T-helper 1 cell treated with Interleukin-12 subunit alpha and Interleukin-12 subunit beta and Interleukin-4 antibody, amounts not matched to agents 30 μg/mL and 1 μg/mL, for 36 hours (primary cell): ENCODE data around the gene OR51E1.

ENCODE experiments used
- H3K27ac Mint-ChIP-seq: one replicate; pipeline ENCODE4 v1.8.0; 2021; ENCODE audit warnings: mild to moderate bottlenecking, mixed read lengths
- H3K27me3 Mint-ChIP-seq: one replicate; pipeline ENCODE4 v1.8.0; 2021; ENCODE audit warnings: low read depth, mixed read lengths
- H3K36me3 Mint-ChIP-seq: one replicate; pipeline ENCODE4 v1.8.0; 2021; ENCODE audit warnings: low read depth, mixed read lengths
- H3K4me1 Mint-ChIP-seq: one replicate; pipeline ENCODE4 v1.8.0; 2021; ENCODE audit warnings: low read depth, mixed read lengths
- H3K4me3 Mint-ChIP-seq: one replicate; pipeline ENCODE4 v1.8.0; 2021; ENCODE audit warnings: mild to moderate bottlenecking, moderate library complexity, mixed read lengths
- H3K9me3 Mint-ChIP-seq: one replicate; pipeline ENCODE4 v1.8.0; 2021; ENCODE audit warnings: mixed read lengths

Gene OR51E1

DNA sequence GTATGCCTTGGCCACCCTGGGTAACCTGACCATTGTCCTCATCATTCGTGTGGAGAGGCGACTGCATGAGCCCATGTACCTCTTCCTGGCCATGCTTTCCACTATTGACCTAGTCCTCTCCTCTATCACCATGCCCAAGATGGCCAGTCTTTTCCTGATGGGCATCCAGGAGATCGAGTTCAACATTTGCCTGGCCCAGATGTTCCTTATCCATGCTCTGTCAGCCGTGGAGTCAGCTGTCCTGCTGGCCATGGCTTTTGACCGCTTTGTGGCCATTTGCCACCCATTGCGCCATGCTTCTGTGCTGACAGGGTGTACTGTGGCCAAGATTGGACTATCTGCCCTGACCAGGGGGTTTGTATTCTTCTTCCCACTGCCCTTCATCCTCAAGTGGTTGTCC is 3.9 kb upstream of the OR51E1 start:
- no peaks in the 10 kb centered on the region for H3K36me3 Mint-ChIP-seq
- no peaks in the 10 kb centered on the region for H3K9me3 Mint-ChIP-seq
- no peak overlapping the region for H3K27ac Mint-ChIP-seq
- H3K4me1 Mint-ChIP-seq = no peaks in the 10 kb centered on the region
- H3K4me3 Mint-ChIP-seq = no peak overlapping the region
- H3K27me3 Mint-ChIP-seq = no peaks in the 10 kb centered on the region

DNA sequence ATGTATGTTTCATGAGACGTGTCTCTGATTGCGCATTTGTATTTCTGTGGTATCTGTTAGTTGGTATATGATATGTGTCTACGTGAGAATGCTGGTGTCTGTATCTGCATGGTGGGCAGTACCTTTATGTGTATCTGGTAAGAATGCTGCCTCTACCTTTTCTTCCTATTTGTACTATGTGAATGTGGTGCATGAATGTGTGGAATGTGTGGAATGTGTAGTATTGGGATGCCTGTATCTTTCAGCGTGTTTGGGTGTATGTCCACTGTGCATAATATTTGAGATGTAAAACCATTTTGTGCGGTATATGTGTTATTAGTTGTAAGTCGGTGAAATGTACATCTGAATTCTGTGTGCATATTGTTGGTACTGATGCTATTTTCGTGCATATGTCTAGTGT is 2.3 kb upstream of the OR51E1 start:
- no peaks in the 10 kb centered on the region for H3K27me3 Mint-ChIP-seq
- H3K36me3 Mint-ChIP-seq = no peaks in the 10 kb centered on the region
- H3K4me1 Mint-ChIP-seq = no peaks in the 10 kb centered on the region
- H3K4me3 Mint-ChIP-seq = no peak overlapping the region
- H3K9me3 Mint-ChIP-seq = no peaks in the 10 kb centered on the region
- H3K27ac Mint-ChIP-seq = no peak overlapping the region

DNA sequence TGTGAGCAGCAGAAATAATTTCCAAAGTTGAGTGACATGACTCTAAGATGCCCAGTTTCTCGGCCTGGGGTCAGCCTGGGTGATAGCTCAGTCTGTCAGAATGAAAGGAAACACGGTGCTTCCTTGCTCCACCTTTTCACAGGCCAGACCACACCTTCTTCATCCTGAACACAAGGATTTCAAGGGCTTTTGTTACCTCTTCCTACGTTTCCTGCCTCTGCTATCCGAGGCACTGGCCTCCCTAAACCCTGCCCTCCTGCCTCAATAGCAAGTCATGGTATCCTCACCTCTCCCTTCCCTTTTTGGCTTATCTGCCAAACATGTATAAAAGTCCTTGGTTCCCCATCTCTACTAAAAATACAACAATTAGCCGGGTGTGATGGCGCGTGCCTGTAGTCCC is 1.7 kb upstream of the OR51E1 start:
- H3K4me3 Mint-ChIP-seq = no peak overlapping the region

DNA sequence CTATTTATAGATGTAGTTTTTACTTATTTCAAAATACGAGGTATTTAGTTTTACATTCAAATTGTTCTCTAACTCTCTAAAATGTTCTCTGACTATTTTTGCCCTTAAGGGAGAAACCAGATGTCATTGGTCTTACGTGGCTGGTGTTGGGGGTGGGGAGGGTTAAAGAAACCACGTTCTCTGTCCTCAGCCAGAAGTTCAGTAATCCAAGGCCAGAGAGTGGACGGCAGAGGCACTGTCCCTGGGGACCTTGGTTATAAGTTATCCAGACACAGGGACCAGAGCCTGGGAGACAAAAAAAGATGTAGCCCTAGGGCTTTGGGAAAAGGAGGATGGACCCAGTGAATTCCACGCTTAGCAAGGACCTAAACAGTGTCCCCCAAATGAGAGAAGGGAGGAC is 706 bp upstream of the OR51E1 start:
- no peak overlapping the region for H3K27ac Mint-ChIP-seq
- H3K4me3 Mint-ChIP-seq = no peak overlapping the region
- no peaks in the 10 kb centered on the region for H3K36me3 Mint-ChIP-seq
- no peaks in the 10 kb centered on the region for H3K9me3 Mint-ChIP-seq
- H3K4me1 Mint-ChIP-seq = no peaks in the 10 kb centered on the region
- H3K27me3 Mint-ChIP-seq = no peaks in the 10 kb centered on the region

More for the DNA sequence above, 1.7 kb upstream of the OR51E1 start:
- no peaks in the 10 kb centered on the region for H3K9me3 Mint-ChIP-seq
- H3K27ac Mint-ChIP-seq = no peak overlapping the region
- H3K36me3 Mint-ChIP-seq = no peaks in the 10 kb centered on the region
- H3K27me3 Mint-ChIP-seq = no peaks in the 10 kb centered on the region
- H3K4me1 Mint-ChIP-seq = no peaks in the 10 kb centered on the region

DNA sequence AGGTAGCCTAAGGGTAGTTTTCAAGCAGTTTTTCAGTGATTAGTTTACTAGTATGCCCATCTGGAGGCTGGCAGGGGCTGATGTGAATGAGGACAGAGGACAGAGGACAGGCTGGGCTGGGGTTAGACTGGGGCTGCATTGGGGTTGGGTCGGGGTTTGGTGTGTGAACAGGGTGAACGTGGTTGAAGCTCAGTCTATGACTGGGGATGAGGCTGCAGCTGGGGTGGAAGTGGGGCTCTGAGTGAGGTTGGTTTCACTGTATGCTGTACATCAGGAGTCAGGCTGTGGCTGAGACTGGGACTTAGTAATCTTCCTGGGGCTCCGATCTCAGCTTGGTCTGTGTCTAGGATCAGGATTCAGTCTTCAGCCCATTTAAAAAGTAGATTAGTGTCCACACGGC is 451 bp downstream of the OR51E1 start:
- no peak overlapping the region for H3K27ac Mint-ChIP-seq
- no peaks in the 10 kb centered on the region for H3K4me1 Mint-ChIP-seq
- no peaks in the 10 kb centered on the region for H3K36me3 Mint-ChIP-seq
- H3K4me3 Mint-ChIP-seq = no peak overlapping the region
- H3K27me3 Mint-ChIP-seq = peaks cover 3% of the 10 kb centered on the region
- no peaks in the 10 kb centered on the region for H3K9me3 Mint-ChIP-seq

DNA sequence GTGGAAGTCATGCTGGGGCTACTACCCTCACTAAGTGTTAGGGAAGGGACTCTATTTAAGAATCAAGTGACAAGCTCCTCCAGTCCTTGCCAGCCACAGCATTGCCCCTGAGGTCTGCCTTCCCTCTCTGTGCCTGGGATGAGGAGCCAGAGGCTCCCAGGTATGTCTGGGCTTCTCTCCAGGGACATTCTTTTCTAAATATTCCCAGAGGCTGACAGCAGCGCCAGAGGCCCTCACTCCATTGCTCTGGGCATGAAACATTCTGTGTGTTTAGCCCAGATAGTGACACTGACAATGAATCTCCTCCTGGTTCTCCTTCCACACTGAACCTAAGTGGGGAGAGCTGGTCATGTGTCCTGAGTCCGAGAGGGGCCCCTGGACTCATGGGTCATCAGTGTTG is 2.2 kb downstream of the OR51E1 start:
- no peak overlapping the region for H3K4me3 Mint-ChIP-seq
- no peak overlapping the region for H3K27ac Mint-ChIP-seq
- no peaks in the 10 kb centered on the region for H3K9me3 Mint-ChIP-seq
- H3K27me3 Mint-ChIP-seq = peaks cover 6% of the 10 kb centered on the region
- H3K36me3 Mint-ChIP-seq = no peaks in the 10 kb centered on the region
- H3K4me1 Mint-ChIP-seq = no peaks in the 10 kb centered on the region

DNA sequence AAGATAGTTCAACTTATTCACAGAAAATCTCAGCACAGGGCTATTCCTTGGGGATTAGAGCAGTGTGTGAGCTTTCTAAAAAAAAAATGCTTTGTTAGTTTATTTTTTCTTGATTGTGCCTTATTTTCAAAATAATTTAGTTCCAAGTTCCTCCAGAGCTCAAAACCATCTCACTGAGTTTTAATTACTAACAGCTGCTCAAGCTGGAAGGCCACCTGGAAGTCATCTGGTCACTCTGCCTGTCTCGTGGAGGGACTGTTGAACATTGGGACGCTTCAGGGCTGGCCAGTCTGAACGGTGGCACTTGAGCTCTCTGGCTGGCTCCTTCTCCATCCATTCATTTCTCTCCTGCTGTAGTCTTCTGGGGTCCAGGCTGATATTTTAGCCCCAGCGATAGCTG is 4.0 kb downstream of the OR51E1 start:
- Mint-ChIP-seq H3K36me3 (no peaks in the 10 kb centered on the region), H3K27ac (no peak overlapping the region), H3K4me1 (no peaks in the 10 kb centered on the region), H3K4me3 (no peak overlapping the region), H3K9me3 (no peaks in the 10 kb centered on the region), H3K27me3 (peaks cover 6% of the 10 kb centered on the region)

DNA sequence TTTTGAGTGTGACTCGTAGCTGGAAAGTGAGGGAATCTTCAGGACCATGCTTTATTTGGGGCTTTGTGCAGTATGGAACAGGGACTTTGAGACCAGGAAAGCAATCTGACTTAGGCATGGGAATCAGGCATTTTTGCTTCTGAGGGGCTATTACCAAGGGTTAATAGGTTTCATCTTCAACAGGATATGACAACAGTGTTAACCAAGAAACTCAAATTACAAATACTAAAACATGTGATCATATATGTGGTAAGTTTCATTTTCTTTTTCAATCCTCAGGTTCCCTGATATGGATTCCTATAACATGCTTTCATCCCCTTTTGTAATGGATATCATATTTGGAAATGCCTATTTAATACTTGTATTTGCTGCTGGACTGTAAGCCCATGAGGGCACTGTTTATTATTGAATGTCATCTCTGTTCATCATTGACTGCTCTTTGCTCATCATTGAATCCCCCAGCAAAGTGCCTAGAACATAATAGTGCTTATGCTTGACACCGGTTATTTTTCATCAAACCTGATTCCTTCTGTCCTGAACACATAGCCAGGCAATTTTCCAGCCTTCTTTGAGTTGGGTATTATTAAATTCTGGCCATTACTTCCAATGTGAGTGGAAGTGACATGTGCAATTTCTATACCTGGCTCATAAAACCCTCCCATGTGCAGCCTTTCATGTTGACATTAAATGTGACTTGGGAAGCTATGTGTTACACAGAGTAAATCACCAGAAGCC is 11.0 kb downstream of the OR51E1 start:
- Mint-ChIP-seq H3K4me3 (no peak overlapping the region), H3K27ac (no peak overlapping the region), H3K27me3 (peaks cover 3% of the 10 kb centered on the region), H3K36me3 (no peaks in the 10 kb centered on the region), H3K9me3 (no peaks in the 10 kb centered on the region), H3K4me1 (peaks cover 3% of the 10 kb centered on the region)

DNA sequence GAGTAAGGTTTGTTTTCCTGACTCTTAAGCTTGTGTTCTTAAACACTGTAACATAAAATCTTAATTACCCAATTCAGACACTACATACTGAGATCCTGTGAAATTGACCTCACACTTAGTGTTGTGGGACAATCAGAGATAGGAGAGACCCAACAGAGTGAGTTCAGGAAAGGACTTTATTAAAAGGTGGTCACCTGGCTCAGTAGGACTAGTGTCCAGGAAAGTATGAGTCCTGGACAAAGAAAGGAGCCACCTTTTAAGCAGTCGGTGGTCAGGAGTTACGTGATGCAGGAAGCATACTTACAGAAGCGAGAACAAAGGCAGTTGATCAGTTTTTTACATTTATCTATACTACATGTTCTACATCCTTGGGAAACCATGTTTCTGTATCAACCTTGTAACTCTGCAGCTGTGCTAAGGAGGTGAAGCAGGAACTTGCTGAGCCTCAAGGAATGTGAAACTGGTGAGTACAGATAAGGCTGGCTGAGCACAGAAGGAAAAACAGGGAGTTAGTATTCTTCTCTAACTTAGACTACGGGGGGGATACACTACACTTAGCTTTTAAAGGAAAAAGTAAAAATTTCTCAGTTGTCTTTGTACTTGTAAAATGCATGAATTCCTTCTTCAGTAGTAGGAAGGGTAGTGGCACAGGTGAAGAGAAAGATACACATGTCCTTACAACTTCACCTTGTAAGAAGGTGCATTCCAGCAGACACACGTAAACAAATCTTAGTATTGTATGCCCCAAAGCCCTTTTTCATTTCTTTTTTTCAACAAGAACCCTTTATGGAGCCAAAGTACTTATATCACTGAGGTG is 15.1 kb downstream of the OR51E1 start:
- no peak overlapping the region for H3K27ac Mint-ChIP-seq
- H3K36me3 Mint-ChIP-seq = no peaks in the 10 kb centered on the region
- H3K9me3 Mint-ChIP-seq = no peaks in the 10 kb centered on the region
- H3K27me3 Mint-ChIP-seq = peaks cover 6% of the 10 kb centered on the region
- H3K4me3 Mint-ChIP-seq = no peak overlapping the region
- H3K4me1 Mint-ChIP-seq = peaks cover 3% of the 10 kb centered on the region

DNA sequence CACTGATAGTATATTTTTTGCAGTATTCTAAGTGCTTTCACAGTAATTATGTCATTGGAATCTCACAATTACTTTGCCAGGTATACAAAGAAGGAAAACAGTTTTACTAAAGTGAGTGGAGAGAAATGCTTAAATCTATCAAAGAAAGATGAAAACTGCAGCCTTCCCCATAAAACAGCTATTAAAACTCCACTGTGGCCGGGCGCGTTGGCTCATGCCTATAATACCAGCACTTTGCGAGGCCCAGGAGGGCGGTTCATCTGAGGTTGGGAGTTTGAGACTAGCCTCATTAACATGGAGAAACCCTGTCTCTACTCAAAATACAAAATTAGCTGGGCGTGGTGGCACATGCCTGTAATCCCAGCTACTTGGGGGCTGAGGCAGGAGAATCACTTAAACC is 19.1 kb downstream of the OR51E1 start:
- peaks cover 9% of the 10 kb centered on the region for H3K27me3 Mint-ChIP-seq
- H3K36me3 Mint-ChIP-seq = no peaks in the 10 kb centered on the region
- no peaks in the 10 kb centered on the region for H3K4me1 Mint-ChIP-seq
- H3K4me3 Mint-ChIP-seq = no peak overlapping the region
- H3K9me3 Mint-ChIP-seq = no peaks in the 10 kb centered on the region
- no peak overlapping the region for H3K27ac Mint-ChIP-seq

DNA sequence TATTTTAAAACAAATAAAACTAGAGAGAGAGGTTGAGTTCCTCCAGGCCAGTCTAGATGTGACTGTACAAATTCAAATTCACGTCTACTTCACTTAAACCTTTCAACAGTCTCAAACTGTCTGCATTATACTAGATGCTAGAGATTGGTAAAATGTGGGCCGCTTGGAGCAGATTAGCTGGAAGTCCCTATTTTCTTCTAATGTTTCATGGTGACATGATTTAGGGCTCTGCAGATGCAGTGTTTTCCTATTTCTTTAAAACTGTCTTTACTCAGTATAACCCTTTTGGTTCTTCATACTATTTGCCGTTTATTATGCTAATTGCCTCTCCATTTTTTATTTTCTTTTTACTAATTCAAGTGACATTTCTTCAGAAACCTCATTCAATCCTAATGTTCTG is 20.4 kb downstream of the OR51E1 start:
- Mint-ChIP-seq H3K27me3 (peaks cover 9% of the 10 kb centered on the region), H3K4me3 (no peak overlapping the region), H3K9me3 (no peaks in the 10 kb centered on the region), H3K4me1 (no peaks in the 10 kb centered on the region), H3K27ac (no peak overlapping the region), H3K36me3 (no peaks in the 10 kb centered on the region)

DNA sequence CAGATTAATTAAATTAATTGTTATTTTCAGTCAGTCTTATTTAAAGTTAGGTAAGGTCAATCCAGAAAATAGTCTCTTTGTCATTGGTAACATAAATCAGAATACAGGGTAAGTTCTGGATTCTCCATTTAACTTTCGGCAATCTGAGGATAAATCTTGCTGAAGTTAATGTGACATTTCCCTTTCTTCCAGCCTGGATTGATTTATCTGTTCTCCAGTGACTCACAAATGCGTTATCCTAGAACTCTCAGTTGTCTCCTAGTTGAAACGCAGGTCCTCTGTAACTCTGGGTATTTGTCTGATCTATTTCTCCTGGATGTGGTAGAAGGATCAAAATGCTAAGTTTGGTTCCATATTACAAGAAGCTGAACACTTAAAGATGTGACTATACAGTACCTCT is 21.0 kb downstream of the OR51E1 start:
- Mint-ChIP-seq H3K36me3 (no peaks in the 10 kb centered on the region), H3K9me3 (no peaks in the 10 kb centered on the region), H3K27ac (no peak overlapping the region), H3K4me3 (no peak overlapping the region), H3K4me1 (no peaks in the 10 kb centered on the region), H3K27me3 (peaks cover 9% of the 10 kb centered on the region)

DNA sequence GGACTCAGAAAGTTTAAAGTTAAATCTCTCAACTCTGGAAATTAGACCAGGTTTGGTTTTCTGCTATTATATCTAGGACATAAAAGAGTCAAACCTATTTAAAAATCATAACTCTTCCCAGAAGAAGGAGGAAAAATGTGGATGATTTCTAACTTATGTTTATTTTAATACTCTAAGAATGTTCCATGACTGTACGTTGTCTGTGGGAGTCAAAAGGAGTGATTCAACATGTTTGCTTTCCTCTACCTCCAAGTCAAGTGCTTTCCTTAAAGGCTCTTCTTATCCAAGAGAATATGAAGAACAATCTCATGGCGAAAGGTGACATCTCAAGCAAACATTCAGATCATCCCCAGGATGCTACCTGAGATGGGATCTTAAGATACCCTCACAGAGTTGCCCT is 21.6 kb downstream of the OR51E1 start:
- H3K27ac Mint-ChIP-seq = no peak overlapping the region
- H3K36me3 Mint-ChIP-seq = no peaks in the 10 kb centered on the region
- no peak overlapping the region for H3K4me3 Mint-ChIP-seq
- no peaks in the 10 kb centered on the region for H3K9me3 Mint-ChIP-seq
- no peaks in the 10 kb centered on the region for H3K4me1 Mint-ChIP-seq
- H3K27me3 Mint-ChIP-seq = peaks cover 9% of the 10 kb centered on the region

DNA sequence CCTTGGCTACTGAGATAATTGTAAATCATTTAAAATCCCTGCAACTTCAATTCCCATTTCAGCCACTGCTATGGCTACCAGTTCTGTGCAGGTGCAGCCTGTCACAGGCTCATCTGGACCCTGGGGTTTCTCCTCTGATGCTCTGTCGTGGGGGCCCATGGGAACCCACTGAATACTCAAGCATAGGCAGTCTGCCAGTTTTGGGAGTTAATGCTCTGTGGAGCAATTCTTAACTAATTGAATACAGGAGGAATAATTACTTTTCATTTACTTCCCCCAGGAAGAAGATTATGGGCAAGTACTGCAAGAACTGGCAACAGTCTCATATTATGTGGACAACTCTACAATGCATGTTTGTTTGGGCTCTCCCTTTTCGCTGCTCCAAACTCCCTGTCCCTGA is 28.0 kb downstream of the OR51E1 start:
- Mint-ChIP-seq H3K4me3 (no peak overlapping the region), H3K36me3 (no peaks in the 10 kb centered on the region), H3K27ac (no peak overlapping the region), H3K4me1 (no peaks in the 10 kb centered on the region), H3K27me3 (peaks cover 4% of the 10 kb centered on the region), H3K9me3 (no peaks in the 10 kb centered on the region)

DNA sequence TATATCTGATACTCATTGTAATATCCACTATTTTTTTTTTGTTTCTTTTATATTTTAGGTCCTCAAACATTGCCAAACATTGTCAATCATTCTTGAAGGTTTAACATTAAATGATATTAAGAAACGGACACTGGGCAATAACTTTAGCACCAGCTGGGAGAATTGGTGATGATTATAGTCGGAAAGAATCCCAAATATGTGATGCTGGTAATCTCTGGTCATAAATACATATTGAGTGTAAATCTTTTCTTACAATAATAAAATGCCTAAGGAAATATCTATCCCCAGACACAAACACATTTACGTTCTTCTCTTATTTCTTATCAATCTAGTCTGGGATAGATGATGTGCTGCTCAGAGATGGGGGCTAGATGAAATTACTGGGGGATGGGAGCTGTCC is 28.7 kb downstream of the OR51E1 start:
- Mint-ChIP-seq H3K36me3 (no peaks in the 10 kb centered on the region), H3K4me1 (no peaks in the 10 kb centered on the region), H3K4me3 (no peak overlapping the region), H3K27me3 (peaks cover 4% of the 10 kb centered on the region), H3K9me3 (no peaks in the 10 kb centered on the region), H3K27ac (no peak overlapping the region)
